ENCODE results near the gene RALGAPA2.

Gene RALGAPA2

DNA sequence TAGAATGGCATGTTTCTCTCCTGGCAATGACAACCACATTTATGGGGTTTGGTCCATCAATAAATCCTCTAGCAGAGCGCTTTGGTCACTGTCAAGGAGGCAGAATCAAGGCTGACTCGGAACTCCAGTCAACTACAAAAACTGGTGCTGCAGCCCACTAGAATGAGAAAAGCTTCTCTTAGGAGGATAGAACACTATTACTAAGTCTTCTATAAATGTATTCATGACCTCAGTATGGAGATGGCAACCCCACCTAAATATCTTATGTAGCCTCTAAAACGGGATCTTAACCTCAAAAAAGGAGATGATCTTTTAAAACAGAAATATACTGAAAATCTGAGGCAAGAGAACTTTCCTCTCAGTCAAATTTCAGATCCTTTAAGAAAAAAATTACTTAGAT, 68.5 kb downstream of the RALGAPA2 start:
- Histone ChIP-seq H3K4me2 (no peak overlapping the region), H3K4me3 (no peak overlapping the region), H3K9ac (no peak overlapping the region), H3K27ac (no peak overlapping the region), H3K9me3 (peaks cover 4% of the 10 kb centered on the region; the same call in 1 of the 2 replicates), H3K27me3 (no peaks in the 10 kb centered on the region), H3K36me3 (peaks cover 25% of the 10 kb centered on the region), H4K20me1 (no peaks in the 10 kb centered on the region), H3K4me1 (no peaks in the 10 kb centered on the region)
- no peak for TF ChIP-seq Cebpa-rat (IDR thresholded peaks at IDR 0.05)

- TF ChIP-seq Cebpa-rat (IDR thresholded peaks at IDR 0.05) = no peak
- no peaks in the 10 kb centered on the region for H3K27me3 ChIP-seq
- H3K4me1 ChIP-seq = no peaks in the 10 kb centered on the region
- H3K27ac ChIP-seq = no peak overlapping the region
- H3K9me3 ChIP-seq = no peaks in the 10 kb centered on the region
- no peak overlapping the region for H3K9ac ChIP-seq
- H3K36me3 ChIP-seq = peaks cover 34% of the 10 kb centered on the region
- H3K4me3 ChIP-seq = no peak overlapping the region
- no peaks in the 10 kb centered on the region for H4K20me1 ChIP-seq
- no peak overlapping the region for H3K4me2 ChIP-seq
Measured at GRCh38 chr20:20641783-20642182, 70.7 kb downstream of the RALGAPA2 start.

- no peak overlapping the region for H3K27ac ChIP-seq
- no peak overlapping the region for H3K9ac ChIP-seq
- no peak overlapping the region for H3K4me3 ChIP-seq
- H3K4me2 ChIP-seq = no peak overlapping the region
- no peaks in the 10 kb centered on the region for H3K27me3 ChIP-seq
- peaks cover 50% of the 10 kb centered on the region for H3K36me3 ChIP-seq
- no peaks in the 10 kb centered on the region for H3K9me3 ChIP-seq
- no peak for TF ChIP-seq Cebpa-rat (IDR thresholded peaks at IDR 0.05)
- no peaks in the 10 kb centered on the region for H4K20me1 ChIP-seq
- H3K4me1 ChIP-seq = no peaks in the 10 kb centered on the region
Measured at GRCh38 chr20:20638878-20639277, 73.6 kb downstream of the RALGAPA2 start.

GRCh38 chr20:20637998-20638725, 74.3 kb downstream of the RALGAPA2 start:
- H3K4me1 ChIP-seq = no peaks in the 10 kb centered on the region
- no peaks in the 10 kb centered on the region for H4K20me1 ChIP-seq
- H3K9ac ChIP-seq = no peak overlapping the region
- no peaks in the 10 kb centered on the region for H3K27me3 ChIP-seq
- no peak overlapping the region for H3K4me3 ChIP-seq
- H3K27ac ChIP-seq = no peak overlapping the region
- H3K9me3 ChIP-seq = no peaks in the 10 kb centered on the region
- no peak overlapping the region for H3K4me2 ChIP-seq
- H3K36me3 ChIP-seq = peaks cover 56% of the 10 kb centered on the region
- no peak for TF ChIP-seq Cebpa-rat (IDR thresholded peaks at IDR 0.05)

- H3K9me3 ChIP-seq = no peaks in the 10 kb centered on the region
Measured at GRCh38 chr20:20635006-20635405, 77.4 kb downstream of the RALGAPA2 start.

DNA sequence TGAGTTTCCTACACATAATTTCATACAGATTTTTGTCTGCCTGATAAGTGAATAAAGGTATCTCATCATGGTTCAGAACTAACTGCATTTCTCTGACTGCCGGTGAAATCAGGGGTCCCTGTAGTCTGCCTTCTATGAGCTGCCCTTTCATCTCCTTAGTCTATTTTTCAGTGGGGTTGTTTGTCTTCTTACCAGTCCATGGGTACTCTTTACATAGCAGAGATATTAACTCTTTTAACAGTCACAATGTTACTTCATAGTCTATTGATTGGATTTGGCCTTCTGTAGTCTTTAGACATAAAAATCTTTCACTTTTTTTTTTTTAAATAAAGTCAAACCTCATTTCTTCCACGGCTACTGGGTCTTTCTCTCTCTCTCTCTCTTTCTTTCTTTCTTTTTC, 79.8 kb downstream of the RALGAPA2 start:
- TF ChIP-seq Cebpa-rat (IDR thresholded peaks at IDR 0.05) = no peak
- Histone ChIP-seq H3K36me3 (peaks cover 64% of the 10 kb centered on the region), H3K9ac (no peak overlapping the region), H3K27me3 (no peaks in the 10 kb centered on the region), H3K9me3 (no peaks in the 10 kb centered on the region), H3K4me3 (no peak overlapping the region), H3K4me1 (no peaks in the 10 kb centered on the region), H4K20me1 (no peaks in the 10 kb centered on the region), H3K4me2 (no peak overlapping the region), H3K27ac (no peak overlapping the region)

More at GRCh38 chr20:20635006-20635405, 77.4 kb downstream of the RALGAPA2 start:
- no peaks in the 10 kb centered on the region for H4K20me1 ChIP-seq
- H3K4me2 ChIP-seq = no peak overlapping the region
- H3K27ac ChIP-seq = no peak overlapping the region
- peak; percentile 39; the same call in 1 of the 2 replicates for TF ChIP-seq Cebpa-rat (IDR thresholded peaks at IDR 0.05)
- H3K36me3 ChIP-seq = peaks cover 63% of the 10 kb centered on the region
- no peak overlapping the region for H3K4me3 ChIP-seq
- no peaks in the 10 kb centered on the region for H3K4me1 ChIP-seq
- H3K9ac ChIP-seq = no peak overlapping the region
- no peaks in the 10 kb centered on the region for H3K27me3 ChIP-seq

GRCh38 chr20:20630551-20630950, 81.9 kb downstream of the RALGAPA2 start:
- Histone ChIP-seq H3K9me3 (no peaks in the 10 kb centered on the region), H3K36me3 (peaks cover 68% of the 10 kb centered on the region), H3K9ac (no peak overlapping the region), H3K27ac (no peak overlapping the region), H4K20me1 (no peaks in the 10 kb centered on the region), H3K27me3 (no peaks in the 10 kb centered on the region), H3K4me2 (no peak overlapping the region), H3K4me1 (no peaks in the 10 kb centered on the region), H3K4me3 (no peak overlapping the region)
- TF ChIP-seq Cebpa-rat (IDR thresholded peaks at IDR 0.05) = no peak

GRCh38 chr20:20629556-20630188, 82.8 kb downstream of the RALGAPA2 start:
- Histone ChIP-seq H3K9ac (no peak overlapping the region), H3K4me1 (no peaks in the 10 kb centered on the region), H3K27me3 (no peaks in the 10 kb centered on the region), H3K9me3 (no peaks in the 10 kb centered on the region), H3K4me2 (no peak overlapping the region), H3K4me3 (no peak overlapping the region), H3K36me3 (peaks cover 60% of the 10 kb centered on the region), H3K27ac (no peak overlapping the region), H4K20me1 (no peaks in the 10 kb centered on the region)
- TF ChIP-seq Cebpa-rat (IDR thresholded peaks at IDR 0.05) = no peak

- Histone ChIP-seq H3K27me3 (no peaks in the 10 kb centered on the region), H3K9ac (no peak overlapping the region), H3K4me3 (no peak overlapping the region), H4K20me1 (no peaks in the 10 kb centered on the region), H3K4me1 (no peaks in the 10 kb centered on the region), H3K27ac (no peak overlapping the region), H3K36me3 (peaks cover 51% of the 10 kb centered on the region), H3K4me2 (no peak overlapping the region), H3K9me3 (no peaks in the 10 kb centered on the region)
- no peak for TF ChIP-seq Cebpa-rat (IDR thresholded peaks at IDR 0.05)
Measured at GRCh38 chr20:20628314-20628713, 84.1 kb downstream of the RALGAPA2 start.

DNA sequence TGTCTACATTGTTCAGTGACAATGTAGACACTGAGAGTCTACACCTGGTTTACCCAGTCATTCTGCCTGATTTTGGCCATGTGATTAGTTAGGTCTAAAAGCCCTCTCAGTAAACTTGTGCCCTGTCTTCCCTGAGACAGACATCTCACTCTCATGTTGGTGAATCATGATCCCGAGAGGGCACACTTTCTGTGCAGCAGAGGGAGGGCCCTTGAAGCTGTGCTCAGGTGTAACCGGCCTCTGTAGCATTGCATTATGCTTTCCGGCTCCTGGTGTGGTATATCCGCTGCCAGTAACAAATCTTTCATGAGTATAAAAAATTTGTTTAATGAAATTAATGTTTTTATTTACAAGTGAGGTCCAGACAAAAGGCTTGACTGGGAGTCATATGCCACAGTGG, 85.0 kb downstream of the RALGAPA2 start:
- peaks cover 46% of the 10 kb centered on the region for H3K36me3 ChIP-seq
- no peak overlapping the region for H3K4me2 ChIP-seq
- TF ChIP-seq Cebpa-rat (IDR thresholded peaks at IDR 0.05) = no peak
- no peak overlapping the region for H3K4me3 ChIP-seq
- no peak overlapping the region for H3K9ac ChIP-seq
- no peaks in the 10 kb centered on the region for H3K27me3 ChIP-seq
- H3K27ac ChIP-seq = no peak overlapping the region
- H3K9me3 ChIP-seq = no peaks in the 10 kb centered on the region
- no peaks in the 10 kb centered on the region for H4K20me1 ChIP-seq
- H3K4me1 ChIP-seq = no peaks in the 10 kb centered on the region
